HepG2 (cell line): Measurements from ENCODE around the gene TOMM22. TPM values are rescaled to one million over a fixed set of nuclear protein-coding genes. Genes with fewer than 3 reads are reported as not detected.
A peak's percentile ranks its signal among the peaks of the same experiment; 100 is the strongest.

Experiments used
- ARNT2 ChIP-seq: sonication (generic); formaldehyde crosslinking; IDR thresholded peaks from 2 replicates; pipeline ENCODE4 v1.8.0; 2022; ENCODE audit warnings: mild to moderate bottlenecking, low read depth, missing genetic modification reagents, moderate library complexity
- CEBPG ChIP-seq: IDR thresholded peaks from 2 replicates; pipeline ENCODE4 v1.6.1; 2016
- ELF4 ChIP-seq: sonication (generic); formaldehyde crosslinking; IDR thresholded peaks from 2 replicates; pipeline ENCODE4 v1.5.0; 2020; ENCODE audit warnings: missing genetic modification reagents, mild to moderate bottlenecking, moderate library complexity, borderline replicate concordance
- FOXK2 ChIP-seq: fragments of 450-650 bp; IDR thresholded peaks from 2 replicates; pipeline ENCODE4 v1.6.1; 2016
- GTF3A ChIP-seq: sonication (generic); formaldehyde crosslinking; conservative IDR thresholded peaks from 2 replicates; pipeline ENCODE4 v1.4.0; 2020; ENCODE audit warnings: mild to moderate bottlenecking, missing genetic modification reagents
- HOXA9 ChIP-seq: sonication (generic); formaldehyde crosslinking; IDR thresholded peaks from 2 replicates; pipeline ENCODE4 v1.8.1; 2022; ENCODE audit warnings: missing genetic modification reagents, mild to moderate bottlenecking, moderate library complexity, borderline replicate concordance
- IKZF1 ChIP-seq: fragments of 450-650 bp; IDR thresholded peaks from 2 replicates; pipeline ENCODE4 v1.7.1; 2016
- KDM1A ChIP-seq: IDR thresholded peaks from 2 replicates; pipeline ENCODE4 v1.6.1; 2016; ENCODE audit warnings: missing compliant biosample characterization
- MIER3 ChIP-seq: IDR thresholded peaks from 2 replicates; pipeline ENCODE4 v1.6.1; 2016; ENCODE audit warnings: missing compliant biosample characterization, borderline replicate concordance
- MTF1 ChIP-seq: sonication (generic); formaldehyde crosslinking; IDR thresholded peaks from 2 replicates; pipeline ENCODE4 v1.5.0; 2020; ENCODE audit warnings: missing genetic modification reagents
- NBN ChIP-seq: fragments of 450-650 bp; conservative IDR thresholded peaks from 2 replicates; pipeline ENCODE4 v1.6.1; 2017
- NCOA2 ChIP-seq: sonication (generic); formaldehyde crosslinking; IDR thresholded peaks from 2 replicates; pipeline ENCODE4 v1.8.0; 2022; ENCODE audit warnings: inconsistent platforms
- NR2F1 ChIP-seq, 2 experiments: fragments of 450-650 bp in 1 of 2; formaldehyde crosslinking in 1 of 2; IDR thresholded peaks; 2 replicates each; pipeline versions ENCODE4 v1.5.0 to v1.6.1; 2016 to 2020; ENCODE audit warnings: mild to moderate bottlenecking in 1 of 2, missing compliant biosample characterization in 1 of 2, missing genetic modification reagents in 1 of 2, moderate library complexity in 1 of 2
- PAX8 ChIP-seq: sonication (generic); formaldehyde crosslinking; IDR thresholded peaks from 2 replicates; pipeline ENCODE4 v1.8.0; 2022; ENCODE audit warnings: mild to moderate bottlenecking, missing genetic modification reagents, borderline replicate concordance
- ZFP82 ChIP-seq: sonication (generic); formaldehyde crosslinking; IDR thresholded peaks from 2 replicates; pipeline ENCODE4 v1.5.1; 2020; ENCODE audit warnings: mild to moderate bottlenecking, missing genetic modification reagents, borderline replicate concordance
- ZNF136 ChIP-seq: sonication (generic); formaldehyde crosslinking; IDR thresholded peaks from 2 replicates; pipeline ENCODE4 v1.8.1; 2022; ENCODE audit warnings: low read depth, mild to moderate bottlenecking, moderate library complexity, missing genetic modification reagents
- ZNF367 ChIP-seq: sonication (generic); formaldehyde crosslinking; IDR thresholded peaks from 2 replicates; pipeline ENCODE4 v1.4.0; 2020; ENCODE audit warnings: missing genetic modification reagents, borderline replicate concordance
- ZNF496 ChIP-seq: sonication (generic); formaldehyde crosslinking; IDR thresholded peaks from 2 replicates; pipeline ENCODE4 v1.8.1; 2023; ENCODE audit warnings: mild to moderate bottlenecking, moderate library complexity, missing genetic modification reagents; ENCODE audit not compliant: insufficient replicate concordance
- ZNF557 ChIP-seq: sonication (generic); formaldehyde crosslinking; IDR thresholded peaks from 2 replicates; pipeline ENCODE4 v1.4.0; 2020; ENCODE audit warnings: missing genetic modification reagents
- ZNF773 ChIP-seq: sonication (generic); formaldehyde crosslinking; IDR thresholded peaks from 2 replicates; pipeline ENCODE4 v1.4.0; 2020; ENCODE audit warnings: missing genetic modification reagents, borderline replicate concordance
- polyA plus RNA-seq, 8 experiments: library from polyadenylated mRNA; depleted of rRNA in 3 of 8; stranded (reverse) in 7 of 8; unstranded in 1 of 8; fragments of >200 nt; fragmentation: Illumina TruSeq in 4 of 8; extraction: Trizol in 4 of 8; gene quantifications; 2 replicates each; pipeline versions ENCODE4 v1.2.1 to v1.2.3, GENCODE V29; 2011 to 2016; ENCODE audit warnings: low read depth in 4 of 8, missing spikeins in 1 of 8, mixed read lengths in 1 of 8; ENCODE audit not compliant: insufficient read depth in 1 of 8
- total RNA-seq, 5 experiments: library from RNA; depleted of rRNA; stranded (reverse); fragments of >200 nt; fragmentation: Illumina TruSeq; extraction: Trizol; gene quantifications; 2 replicates each; pipeline ENCODE4 v1.2.3, GENCODE V29; 2016; ENCODE audit warnings: low read depth in 1 of 5
- TF ChIP-seq, protein P1 (sequence below): sonication (generic); formaldehyde crosslinking; IDR thresholded peaks from 2 replicates; pipeline ENCODE4 v1.8.0; 2022; ENCODE audit warnings: low read depth, missing genetic modification reagents
- TF ChIP-seq, protein P2 (sequence below), 2 experiments: sonication (generic) in 1 of 2; formaldehyde crosslinking in 1 of 2; IDR thresholded peaks; 2 replicates each; pipeline versions ENCODE4 v1.4.0 to v1.6.1; 2016 to 2020; ENCODE audit warnings: borderline replicate concordance in 1 of 2, low read depth in 1 of 2, mild to moderate bottlenecking in 1 of 2, missing genetic modification reagents in 1 of 2
- TF ChIP-seq, protein P3 (sequence below): sonication (generic); formaldehyde crosslinking; IDR thresholded peaks from 2 replicates; pipeline ENCODE4 v1.4.0; 2020; ENCODE audit warnings: missing genetic modification reagents, mild to moderate bottlenecking, borderline replicate concordance
- TF ChIP-seq, protein P4 (sequence below): sonication (generic); formaldehyde crosslinking; IDR thresholded peaks from 2 replicates; pipeline ENCODE4 v1.5.0; 2020; ENCODE audit warnings: missing genetic modification reagents, mild to moderate bottlenecking, borderline replicate concordance

The TOMM22 gene
- total and polyA plus RNA-seq, 2 of the 13 experiments (the other 11 are each of a cell fraction or from before 2014, with no cell fraction given) = 46.9 to 118 TPM

DNA sequence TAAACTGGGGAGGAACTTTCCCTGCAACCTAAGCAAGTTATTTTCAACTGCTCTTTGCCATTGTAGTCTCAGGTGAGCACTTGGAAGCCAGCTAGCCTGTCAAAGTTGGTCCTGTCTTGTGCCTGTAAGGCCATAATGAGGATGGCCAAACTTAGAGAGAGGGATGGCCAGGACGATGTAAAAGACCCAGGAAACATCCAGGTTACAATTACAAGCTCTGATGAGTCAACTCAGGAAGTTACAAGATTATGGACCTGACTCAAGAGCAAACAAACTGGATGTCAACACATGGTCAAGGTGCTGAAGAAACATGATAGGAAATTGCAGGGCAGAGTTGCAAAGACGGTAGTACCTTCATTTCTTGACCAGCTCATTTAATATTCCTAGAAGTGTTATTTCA lies 25.6 kb downstream of the TOMM22 start (continued):
- TF ChIP-seq, protein P1, sequence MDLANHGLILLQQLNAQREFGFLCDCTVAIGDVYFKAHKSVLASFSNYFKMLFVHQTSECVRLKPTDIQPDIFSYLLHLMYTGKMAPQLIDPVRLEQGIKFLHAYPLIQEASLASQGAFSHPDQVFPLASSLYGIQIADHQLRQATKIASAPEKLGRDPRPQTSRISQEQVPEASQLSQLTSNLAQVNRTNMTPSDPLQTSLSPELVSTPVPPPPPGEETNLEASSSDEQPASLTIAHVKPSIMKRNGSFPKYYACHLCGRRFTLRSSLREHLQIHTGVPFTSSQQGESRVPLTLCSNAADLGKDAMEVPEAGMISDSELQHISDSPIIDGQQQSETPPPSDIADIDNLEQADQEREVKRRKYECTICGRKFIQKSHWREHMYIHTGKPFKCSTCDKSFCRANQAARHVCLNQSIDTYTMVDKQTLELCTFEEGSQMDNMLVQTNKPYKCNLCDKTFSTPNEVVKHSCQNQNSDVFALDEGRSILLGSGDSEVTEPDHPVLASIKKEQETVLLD (CRISPR knock-in tag) = no peak
- TF ChIP-seq MTF1 (CRISPR knock-in tag) (no peak), CEBPG (CRISPR knock-in tag) (peak; percentile 82), MIER3 (CRISPR knock-in tag) (no peak; the same call in 1 of the 2 replicates), IKZF1 (no peak), FOXK2 (peak; percentile 66), ZFP82 (CRISPR knock-in tag) (no peak), GTF3A (CRISPR knock-in tag) (no peak), ELF4 (CRISPR knock-in tag) (no peak), ZNF367 (CRISPR knock-in tag) (no peak), NBN (no peak), KDM1A (CRISPR knock-in tag) (0 out of 2 replicates have a peak, but pooled peaks have one; percentile 47), ZNF136 (CRISPR knock-in tag) (no peak), ZNF496 (CRISPR knock-in tag) (no peak), PAX8 (no peak), ZNF773 (no peak), NCOA2 (CRISPR knock-in tag) (peak; percentile 66), NR2F1 (CRISPR knock-in tag; IDR thresholded peaks at IDR 0.05) (no peak), HOXA9 (no peak), ARNT2 (CRISPR knock-in tag) (no peak), ZNF557 (CRISPR knock-in tag) (no peak)
- TF ChIP-seq, protein P2, sequence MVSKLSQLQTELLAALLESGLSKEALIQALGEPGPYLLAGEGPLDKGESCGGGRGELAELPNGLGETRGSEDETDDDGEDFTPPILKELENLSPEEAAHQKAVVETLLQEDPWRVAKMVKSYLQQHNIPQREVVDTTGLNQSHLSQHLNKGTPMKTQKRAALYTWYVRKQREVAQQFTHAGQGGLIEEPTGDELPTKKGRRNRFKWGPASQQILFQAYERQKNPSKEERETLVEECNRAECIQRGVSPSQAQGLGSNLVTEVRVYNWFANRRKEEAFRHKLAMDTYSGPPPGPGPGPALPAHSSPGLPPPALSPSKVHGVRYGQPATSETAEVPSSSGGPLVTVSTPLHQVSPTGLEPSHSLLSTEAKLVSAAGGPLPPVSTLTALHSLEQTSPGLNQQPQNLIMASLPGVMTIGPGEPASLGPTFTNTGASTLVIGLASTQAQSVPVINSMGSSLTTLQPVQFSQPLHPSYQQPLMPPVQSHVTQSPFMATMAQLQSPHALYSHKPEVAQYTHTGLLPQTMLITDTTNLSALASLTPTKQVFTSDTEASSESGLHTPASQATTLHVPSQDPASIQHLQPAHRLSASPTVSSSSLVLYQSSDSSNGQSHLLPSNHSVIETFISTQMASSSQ (IDR thresholded peaks at IDR 0.05; ENCODE audit: low read depth) = no peak
- TF ChIP-seq, protein P2 (CRISPR knock-in tag; IDR thresholded peaks at IDR 0.05; ENCODE audit: borderline replicate concordance) = no peak
- TF ChIP-seq, protein P3, sequence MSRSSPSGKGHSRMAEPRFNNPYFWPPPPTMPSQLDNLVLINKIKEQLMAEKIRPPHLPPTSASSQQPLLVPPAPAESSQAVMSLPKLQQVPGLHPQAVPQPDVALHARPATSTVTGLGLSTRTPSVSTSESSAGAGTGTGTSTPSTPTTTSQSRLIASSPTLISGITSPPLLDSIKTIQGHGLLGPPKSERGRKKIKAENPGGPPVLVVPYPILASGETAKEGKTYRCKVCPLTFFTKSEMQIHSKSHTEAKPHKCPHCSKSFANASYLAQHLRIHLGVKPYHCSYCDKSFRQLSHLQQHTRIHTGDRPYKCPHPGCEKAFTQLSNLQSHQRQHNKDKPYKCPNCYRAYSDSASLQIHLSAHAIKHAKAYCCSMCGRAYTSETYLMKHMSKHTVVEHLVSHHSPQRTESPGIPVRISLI (CRISPR knock-in tag) = no peak
- TF ChIP-seq, protein P4, sequence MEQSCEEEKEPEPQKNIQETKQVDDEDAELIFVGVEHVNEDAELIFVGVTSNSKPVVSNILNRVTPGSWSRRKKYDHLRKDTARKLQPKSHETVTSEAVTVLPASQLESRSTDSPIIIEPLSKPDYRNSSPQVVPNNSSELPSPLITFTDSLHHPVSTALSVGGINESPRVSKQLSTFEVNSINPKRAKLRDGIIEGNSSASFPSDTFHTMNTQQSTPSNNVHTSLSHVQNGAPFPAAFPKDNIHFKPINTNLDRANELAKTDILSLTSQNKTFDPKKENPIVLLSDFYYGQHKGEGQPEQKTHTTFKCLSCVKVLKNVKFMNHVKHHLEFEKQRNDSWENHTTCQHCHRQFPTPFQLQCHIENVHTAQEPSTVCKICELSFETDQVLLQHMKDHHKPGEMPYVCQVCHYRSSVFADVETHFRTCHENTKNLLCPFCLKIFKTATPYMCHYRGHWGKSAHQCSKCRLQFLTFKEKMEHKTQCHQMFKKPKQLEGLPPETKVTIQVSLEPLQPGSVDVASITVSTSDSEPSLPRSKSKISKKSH (CRISPR knock-in tag) = no peak
